BJ (cell line): Measurements from ENCODE around the gene FNDC11. TPM values are rescaled to one million over a fixed set of nuclear protein-coding genes. Genes with fewer than 3 reads are reported as not detected.

Experiments
- CTCF ChIA-PET: fragments of 350-600 bp; formaldehyde crosslinking; extraction: SDS; loops from one replicate; lab custom pipeline; 2021; ENCODE audit warnings: antibody characterized with exemption, inconsistent platforms; lab: Yijun Ruan, JAX
- POLR2A ChIA-PET: fragments of 300-600 bp; sonication (Branson Sonifier 250); formaldehyde crosslinking; extraction: SDS; loops from one replicate; lab custom pipeline; 2021; ENCODE audit warnings: antibody characterized with exemption; lab: Charles Lee
- DNase-seq: peaks from one replicate; pipeline ENCODE4 v3.0.0-alpha.2; 2011; ENCODE audit warnings: low read depth
- H3K27me3 ChIP-seq: 2 replicates; pipeline ENCODE4 v1.6.0; 2011; ENCODE audit warnings: low read length; ENCODE audit not compliant: control insufficient read depth, insufficient read depth
- H3K36me3 ChIP-seq: 2 replicates; pipeline ENCODE4 v1.5.1; 2011; ENCODE audit warnings: low read length; ENCODE audit not compliant: control insufficient read depth, insufficient read depth
- H3K4me3 ChIP-seq: 2 replicates; pipeline ENCODE4 v1.5.1; 2011; ENCODE audit warnings: low read depth, mild to moderate bottlenecking, control low read depth, low read length
- polyA plus RNA-seq: library from polyadenylated mRNA; depleted of rRNA; stranded (reverse); fragments of >200 nt; gene quantifications from 2 replicates; pipeline ENCODE4 v1.2.3, GENCODE V29; 2011
- TF ChIP-seq, protein P1 (sequence below): IDR thresholded peaks from 2 replicates; pipeline ENCODE4 v1.5.1; 2011; ENCODE audit warnings: low read depth, mild to moderate bottlenecking, control low read depth, inconsistent platforms, low read length, moderate library complexity; ENCODE audit not compliant: insufficient read depth

Gene FNDC11
- polyA plus RNA-seq, 1 experiment: 0.76 TPM

DNA sequence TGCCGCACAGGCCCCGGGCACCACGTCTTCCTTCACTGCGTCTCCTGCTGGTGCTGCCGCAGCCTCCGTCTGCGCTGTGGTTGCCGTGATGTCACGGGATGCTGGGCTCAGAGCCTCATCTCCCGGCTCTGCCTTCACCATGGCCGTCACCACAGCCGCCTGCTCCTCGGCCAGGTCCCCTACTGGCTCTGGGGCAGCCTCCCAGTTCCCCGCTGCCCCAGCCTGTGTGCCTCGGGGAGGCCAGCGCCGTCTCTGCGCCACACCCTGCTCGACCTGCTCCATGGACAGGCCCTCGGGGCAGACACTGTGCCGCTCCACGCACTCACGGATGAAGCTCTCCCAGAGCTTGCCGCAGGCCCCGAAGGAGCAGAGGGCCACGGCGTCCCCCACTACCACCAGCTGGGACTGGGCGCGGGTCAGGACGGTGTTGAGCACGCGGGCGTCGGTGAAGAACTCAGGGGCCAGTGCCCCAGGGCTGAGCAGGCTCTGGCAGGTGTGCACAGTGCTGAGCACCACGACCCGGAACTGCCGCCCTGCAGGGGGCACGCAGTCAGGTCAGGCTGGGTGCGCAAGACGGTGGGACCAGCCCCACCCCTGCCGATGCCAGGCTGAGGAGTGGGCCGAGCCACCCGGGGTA lies 11.9 kb downstream of the FNDC11 start:
- no peak for DNase-seq
- POLR2A ChIA-PET: interaction anchor here (0.6 kb wide), 1 partner anchor 8 kb away, joined by 3 read pairs; the partner anchor contains the start of gene HELZ2
- TF ChIP-seq, protein P1, sequence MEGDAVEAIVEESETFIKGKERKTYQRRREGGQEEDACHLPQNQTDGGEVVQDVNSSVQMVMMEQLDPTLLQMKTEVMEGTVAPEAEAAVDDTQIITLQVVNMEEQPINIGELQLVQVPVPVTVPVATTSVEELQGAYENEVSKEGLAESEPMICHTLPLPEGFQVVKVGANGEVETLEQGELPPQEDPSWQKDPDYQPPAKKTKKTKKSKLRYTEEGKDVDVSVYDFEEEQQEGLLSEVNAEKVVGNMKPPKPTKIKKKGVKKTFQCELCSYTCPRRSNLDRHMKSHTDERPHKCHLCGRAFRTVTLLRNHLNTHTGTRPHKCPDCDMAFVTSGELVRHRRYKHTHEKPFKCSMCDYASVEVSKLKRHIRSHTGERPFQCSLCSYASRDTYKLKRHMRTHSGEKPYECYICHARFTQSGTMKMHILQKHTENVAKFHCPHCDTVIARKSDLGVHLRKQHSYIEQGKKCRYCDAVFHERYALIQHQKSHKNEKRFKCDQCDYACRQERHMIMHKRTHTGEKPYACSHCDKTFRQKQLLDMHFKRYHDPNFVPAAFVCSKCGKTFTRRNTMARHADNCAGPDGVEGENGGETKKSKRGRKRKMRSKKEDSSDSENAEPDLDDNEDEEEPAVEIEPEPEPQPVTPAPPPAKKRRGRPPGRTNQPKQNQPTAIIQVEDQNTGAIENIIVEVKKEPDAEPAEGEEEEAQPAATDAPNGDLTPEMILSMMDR: no peak
- H3K27me3 ChIP-seq: no peaks in the 10 kb centered on the region
- CTCF ChIA-PET: no interaction called here
- peaks cover 24% of the 10 kb centered on the region for H3K36me3 ChIP-seq
- no peak overlapping the region for H3K4me3 ChIP-seq

DNA sequence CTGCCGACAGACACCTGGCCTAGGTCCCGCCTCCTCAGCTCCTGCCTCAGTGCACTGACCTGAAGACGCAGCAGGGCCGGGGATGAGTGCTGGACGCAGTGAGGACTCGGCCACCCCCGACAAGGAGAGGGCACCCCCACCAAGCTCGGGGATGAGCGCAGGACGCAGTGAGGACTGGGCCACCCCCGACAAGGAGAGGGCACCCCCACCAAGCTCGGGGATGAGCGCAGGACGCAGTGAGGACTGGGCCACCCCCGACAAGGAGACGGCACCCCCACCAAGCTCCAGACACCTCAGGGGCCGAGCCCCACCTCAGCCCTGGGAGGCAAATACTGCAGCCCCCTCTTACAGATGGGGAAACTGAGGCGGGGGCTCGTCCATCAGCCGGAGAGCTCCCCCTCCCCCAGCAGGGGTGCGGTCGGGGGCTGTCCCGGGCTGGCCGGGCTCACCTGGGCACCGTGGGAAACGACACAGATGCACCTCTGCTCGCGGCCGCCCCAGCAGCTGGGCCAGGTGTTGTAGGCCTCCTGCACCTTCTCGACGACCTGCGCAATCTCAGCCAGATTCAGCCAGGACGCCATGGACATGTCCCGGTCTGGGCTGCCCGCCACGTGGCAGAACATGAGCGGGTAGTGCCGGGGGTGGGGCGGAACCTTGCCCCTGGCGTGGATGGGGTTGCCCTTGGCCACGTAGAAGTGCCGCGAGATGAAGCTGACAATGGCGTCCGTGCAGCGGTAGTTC lies 12.6 kb downstream of the FNDC11 start:
- Histone ChIP-seq H3K36me3 (peaks cover 19% of the 10 kb centered on the region), H3K4me3 (no peak overlapping the region), H3K27me3 (no peaks in the 10 kb centered on the region)
- POLR2A ChIA-PET: no interaction called here
- TF ChIP-seq, protein P1: no peak
- no peak for DNase-seq
- CTCF ChIA-PET: interaction anchor here (1.0 kb wide), 1 partner anchor 28 kb away, joined by 3 read pairs; no protein-coding TSS in a partner anchor

DNA sequence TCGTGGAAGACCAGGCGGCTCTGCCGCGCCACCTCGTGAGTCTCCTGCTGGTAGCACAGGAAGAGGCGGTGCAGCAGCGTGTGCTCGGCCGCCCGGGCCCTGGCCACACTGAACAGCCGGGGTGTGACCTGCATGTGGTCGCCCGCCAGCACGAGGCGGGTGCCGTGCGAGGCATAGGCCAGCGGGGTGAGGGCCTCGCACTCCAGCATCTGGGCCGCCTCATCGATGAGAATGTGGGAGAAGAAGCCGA lies 13.1 kb downstream of the FNDC11 start:
- POLR2A ChIA-PET: no interaction called here
- no peaks in the 10 kb centered on the region for H3K27me3 ChIP-seq
- H3K36me3 ChIP-seq: peaks cover 19% of the 10 kb centered on the region
- CTCF ChIA-PET: interaction anchor here (1.0 kb wide), 1 partner anchor 29 kb away, joined by 3 read pairs; no protein-coding TSS in a partner anchor
- TF ChIP-seq, protein P1: no peak
- no peak for DNase-seq
- no peak overlapping the region for H3K4me3 ChIP-seq

DNA sequence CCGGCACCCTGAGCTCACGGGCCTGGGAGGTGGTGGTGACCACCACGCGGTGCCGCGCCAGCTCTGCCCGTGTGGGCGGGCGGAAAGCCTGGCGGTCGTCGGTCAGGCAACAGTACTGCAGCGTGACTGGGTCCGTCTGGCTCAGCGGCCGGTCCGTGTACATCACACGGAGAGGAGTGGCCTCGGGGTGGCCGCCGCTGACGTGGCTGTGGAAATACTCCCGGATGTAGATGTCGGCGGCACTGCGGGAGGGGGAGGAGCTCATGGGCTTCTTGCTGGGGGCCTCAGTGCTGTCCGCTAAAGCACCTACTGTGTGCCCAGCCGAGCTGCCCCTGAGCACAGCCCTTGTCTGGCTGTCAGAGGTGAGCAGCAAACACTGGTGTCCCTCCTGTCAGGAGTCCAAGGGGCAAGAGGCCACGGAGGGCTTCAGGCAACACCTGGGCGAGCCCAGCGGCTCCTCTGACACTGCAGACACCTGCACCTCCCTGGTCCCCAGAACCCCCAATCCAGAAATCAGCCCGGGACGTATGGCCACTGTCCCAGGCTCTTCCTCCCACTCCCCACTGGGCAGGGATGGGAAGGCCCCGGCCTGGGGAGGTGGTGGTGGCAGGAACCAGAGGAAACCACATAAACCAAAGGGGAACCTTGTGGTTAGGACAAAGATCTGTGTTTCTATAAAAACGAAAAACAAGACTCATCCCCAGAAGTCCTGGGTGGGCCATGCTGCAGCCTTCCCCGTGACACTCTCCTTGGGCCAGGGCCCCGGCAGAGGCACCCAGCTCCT lies 13.6 kb downstream of the FNDC11 start:
- ChIA-PET POLR2A (no interaction called here), CTCF (interaction anchor here (1.0 kb wide), 1 partner anchor 29 kb away, joined by 3 read pairs; no protein-coding TSS in a partner anchor)
- Histone ChIP-seq H3K27me3 (no peaks in the 10 kb centered on the region), H3K4me3 (no peak overlapping the region), H3K36me3 (peaks cover 18% of the 10 kb centered on the region)
- TF ChIP-seq, protein P1: no peak
- no peak for DNase-seq
